Measurements from ENCODE around the gene OTC.

OTC gene

DNA sequence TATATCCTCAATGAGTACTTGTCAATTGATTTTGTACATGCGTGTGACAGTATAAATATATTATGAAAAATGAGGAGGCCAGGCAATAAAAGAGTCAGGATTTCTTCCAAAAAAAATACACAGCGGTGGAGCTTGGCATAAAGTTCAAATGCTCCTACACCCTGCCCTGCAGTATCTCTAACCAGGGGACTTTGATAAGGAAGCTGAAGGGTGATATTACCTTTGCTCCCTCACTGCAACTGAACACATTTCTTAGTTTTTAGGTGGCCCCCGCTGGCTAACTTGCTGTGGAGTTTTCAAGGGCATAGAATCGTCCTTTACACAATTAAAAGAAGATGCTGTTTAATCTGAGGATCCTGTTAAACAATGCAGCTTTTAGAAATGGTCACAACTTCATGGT is at the start of gene OTC:
Gene OTC, plus strand, starts transcription at position 243 of the 400 bp plus-strand sequence. Its CDS starts 93 bp downstream, at position 336.
- no peak for DNase-seq

DNA sequence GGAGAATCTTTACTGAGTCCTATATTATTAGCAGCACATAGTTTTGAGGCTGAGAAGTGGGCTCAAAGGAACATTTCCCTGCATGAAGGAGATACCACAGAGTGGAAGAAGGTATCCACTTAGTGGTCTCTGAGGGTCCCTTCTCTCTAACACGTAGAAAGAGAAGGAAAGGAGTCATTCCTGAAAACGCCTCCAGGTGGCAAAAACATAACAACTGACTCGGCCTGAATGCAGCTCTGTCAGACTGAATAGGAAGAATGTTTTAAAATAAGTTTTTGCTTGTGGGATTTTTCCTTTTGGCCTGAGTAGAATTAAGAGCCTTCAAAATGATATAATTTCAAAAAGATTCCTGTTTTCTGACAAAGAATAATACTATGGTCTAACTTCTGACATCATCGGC is 48.4 kb upstream of the OTC start:
- DNase-seq = no peak

DNA sequence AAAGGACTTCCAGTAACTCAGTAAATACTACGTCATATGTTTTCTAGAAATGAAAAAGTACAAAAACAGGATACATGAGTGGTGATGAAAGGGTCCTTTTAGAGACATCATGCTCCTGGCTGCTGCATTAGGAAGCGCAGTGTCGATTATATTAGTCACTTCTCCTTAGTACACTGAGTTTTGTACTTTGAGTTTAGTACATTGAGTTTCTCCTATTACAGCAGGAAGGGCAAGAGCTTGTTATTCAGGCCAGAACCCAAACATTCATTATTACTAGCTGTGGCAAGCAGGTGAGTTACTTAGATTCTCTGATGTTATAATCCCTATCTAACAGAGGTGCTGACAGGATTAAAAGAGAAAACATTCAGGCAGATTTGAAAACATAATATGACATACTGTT is 46.4 kb upstream of the OTC start:
- no peak for DNase-seq

DNA sequence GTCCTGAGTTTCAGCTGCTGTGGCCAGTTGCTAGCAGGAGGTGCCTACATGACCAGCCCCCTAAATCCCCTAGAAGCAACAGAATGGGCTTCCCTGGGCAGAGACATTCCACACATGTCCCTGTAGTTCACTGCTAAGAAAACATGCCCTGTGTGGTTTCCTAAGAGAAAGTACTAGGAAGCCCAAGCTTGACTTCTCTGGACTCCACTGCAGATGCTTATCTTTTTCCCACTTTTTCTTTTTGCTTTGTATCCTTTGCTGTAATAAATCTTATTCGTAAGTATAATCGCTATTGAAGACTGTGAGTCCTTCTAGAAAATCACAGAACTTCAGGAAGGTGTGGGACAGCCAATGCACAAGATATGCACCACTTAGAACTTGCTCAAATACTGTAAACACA is 40.7 kb upstream of the OTC start:
- DNase-seq = no peak

DNA sequence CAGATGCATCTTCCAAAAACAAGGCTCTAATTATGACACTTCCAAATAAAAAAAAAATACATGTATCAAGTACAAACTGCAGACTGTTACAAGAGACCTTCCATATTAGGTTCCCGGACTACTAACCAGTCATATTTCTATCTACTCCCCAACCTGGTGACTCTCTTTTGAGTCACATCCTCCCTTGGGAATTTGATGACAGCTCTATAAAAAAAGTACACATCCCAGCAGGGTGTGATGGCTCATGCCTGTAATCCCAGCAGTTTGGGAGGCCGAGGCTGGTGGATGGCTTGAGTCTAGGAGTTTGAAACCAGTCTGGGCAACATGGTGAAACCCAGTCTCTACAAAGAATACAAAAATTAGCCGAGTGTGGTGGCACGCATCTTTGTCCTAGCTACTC is 40.0 kb upstream of the OTC start:
- DNase-seq = no peak

DNA sequence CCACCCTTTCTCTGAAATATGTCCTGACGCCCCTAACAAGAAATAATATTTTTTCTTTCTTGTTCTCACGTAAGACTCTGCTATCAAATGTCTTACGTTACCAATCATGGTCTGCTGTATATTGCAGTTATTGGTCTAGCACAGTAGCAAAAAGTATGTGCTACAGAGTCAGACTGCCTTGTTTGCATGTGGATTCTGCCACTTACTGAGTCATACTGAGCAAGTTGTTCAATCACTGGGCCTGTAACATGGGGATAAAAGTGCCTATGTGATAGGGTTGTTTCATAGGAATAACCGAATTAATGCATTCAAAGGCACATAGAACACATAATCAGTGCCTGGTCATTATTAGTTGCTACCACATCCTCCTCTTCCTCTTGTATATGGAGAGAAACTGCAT is 39.2 kb upstream of the OTC start:
- DNase-seq = no peak

DNA sequence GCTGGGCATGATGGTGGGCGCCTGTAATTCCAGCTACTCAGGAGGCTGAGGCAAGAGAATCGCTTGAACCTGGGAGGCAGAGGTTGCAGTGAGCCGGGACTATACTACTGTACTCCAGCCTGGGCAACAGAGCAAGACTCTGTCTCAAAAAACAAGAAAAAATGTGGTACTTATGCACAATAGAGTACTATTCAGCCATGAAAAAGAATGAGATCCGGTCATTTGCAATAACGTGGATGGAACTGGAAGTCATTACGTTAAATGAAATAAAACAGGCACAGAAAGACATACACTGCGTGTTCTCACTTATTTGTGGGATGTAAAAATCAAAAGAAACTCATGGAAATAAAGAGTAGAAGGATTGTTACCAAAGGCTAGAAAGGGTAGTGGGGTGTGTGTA is 37.2 kb upstream of the OTC start:
- DNase-seq = no peak

DNA sequence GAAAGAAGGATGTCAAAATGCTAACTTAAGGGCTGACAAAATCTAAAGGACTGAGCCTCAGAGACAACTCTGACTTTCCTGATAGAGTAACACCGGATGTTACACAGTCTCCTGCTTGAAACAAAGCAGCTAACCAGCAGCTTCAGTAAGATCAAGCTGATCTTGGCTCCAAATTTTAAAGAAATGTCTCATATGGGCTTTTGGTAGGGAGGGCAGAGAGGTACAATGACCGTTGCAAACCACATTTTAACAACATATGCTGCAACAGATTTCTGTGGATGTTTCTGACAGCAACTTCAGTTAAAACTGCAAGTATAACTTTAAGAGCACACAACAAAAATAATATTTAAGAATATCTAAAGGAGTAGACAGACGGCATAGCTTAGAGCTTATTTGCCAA is 34.2 kb upstream of the OTC start:
- no peak for DNase-seq

DNA sequence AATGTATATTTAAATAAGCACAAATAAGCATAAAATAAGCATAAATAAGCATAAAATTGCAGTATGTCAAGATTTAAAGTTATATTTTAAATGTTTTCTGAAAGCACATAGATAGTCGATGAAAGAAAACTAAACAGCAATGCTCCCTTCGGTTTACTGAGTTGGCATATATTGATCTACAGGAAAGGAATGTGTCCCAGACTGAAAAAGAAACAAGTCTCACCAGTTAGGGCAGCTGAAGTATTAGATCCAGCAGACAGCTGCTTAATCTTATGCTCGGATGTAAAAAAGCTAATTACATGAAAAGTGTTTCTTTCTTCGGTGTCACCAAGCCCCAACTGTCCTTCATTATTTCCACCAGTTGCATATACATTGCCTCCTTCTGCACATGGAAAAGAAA is 33.8 kb upstream of the OTC start:
- DNase-seq = no peak

DNA sequence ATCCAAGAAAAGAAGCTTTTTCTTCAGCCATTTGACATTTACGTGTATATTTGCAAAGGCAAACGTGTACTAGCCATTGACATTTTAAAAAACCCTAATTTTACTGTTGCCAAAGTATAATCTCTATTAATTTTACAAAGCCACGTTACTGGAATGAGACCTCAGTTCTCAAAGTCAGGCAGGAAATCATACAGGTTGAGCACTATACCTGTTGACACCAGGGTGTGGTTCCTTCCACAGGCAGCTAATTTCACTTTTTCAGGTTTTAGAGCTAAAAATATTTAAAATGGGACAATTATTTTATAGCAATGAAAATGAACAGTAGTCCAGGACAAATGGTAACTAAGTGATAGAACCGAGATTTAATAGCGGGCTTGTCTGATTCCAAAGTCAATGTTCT is 31.6 kb upstream of the OTC start:
- DNase-seq = no peak

DNA sequence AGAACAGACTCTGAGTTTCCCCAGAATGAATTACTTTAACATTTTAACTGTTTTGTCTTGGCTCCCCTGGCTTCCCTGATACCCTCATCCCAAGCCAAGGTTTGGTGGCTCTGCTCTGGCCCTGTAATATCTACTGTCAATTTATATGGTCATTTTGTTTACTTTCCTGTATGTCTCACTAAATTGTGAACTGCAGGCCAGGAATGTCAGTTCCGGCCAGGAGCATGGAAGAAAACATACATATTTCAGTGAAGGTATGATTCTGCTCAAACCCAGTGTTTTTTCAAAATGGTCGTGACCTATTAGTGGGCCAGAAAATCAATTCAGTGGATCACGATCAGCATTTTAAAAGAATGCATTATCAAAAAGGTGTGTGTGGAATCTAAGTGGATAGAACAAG is 26.3 kb upstream of the OTC start:
- DNase-seq = no peak

DNA sequence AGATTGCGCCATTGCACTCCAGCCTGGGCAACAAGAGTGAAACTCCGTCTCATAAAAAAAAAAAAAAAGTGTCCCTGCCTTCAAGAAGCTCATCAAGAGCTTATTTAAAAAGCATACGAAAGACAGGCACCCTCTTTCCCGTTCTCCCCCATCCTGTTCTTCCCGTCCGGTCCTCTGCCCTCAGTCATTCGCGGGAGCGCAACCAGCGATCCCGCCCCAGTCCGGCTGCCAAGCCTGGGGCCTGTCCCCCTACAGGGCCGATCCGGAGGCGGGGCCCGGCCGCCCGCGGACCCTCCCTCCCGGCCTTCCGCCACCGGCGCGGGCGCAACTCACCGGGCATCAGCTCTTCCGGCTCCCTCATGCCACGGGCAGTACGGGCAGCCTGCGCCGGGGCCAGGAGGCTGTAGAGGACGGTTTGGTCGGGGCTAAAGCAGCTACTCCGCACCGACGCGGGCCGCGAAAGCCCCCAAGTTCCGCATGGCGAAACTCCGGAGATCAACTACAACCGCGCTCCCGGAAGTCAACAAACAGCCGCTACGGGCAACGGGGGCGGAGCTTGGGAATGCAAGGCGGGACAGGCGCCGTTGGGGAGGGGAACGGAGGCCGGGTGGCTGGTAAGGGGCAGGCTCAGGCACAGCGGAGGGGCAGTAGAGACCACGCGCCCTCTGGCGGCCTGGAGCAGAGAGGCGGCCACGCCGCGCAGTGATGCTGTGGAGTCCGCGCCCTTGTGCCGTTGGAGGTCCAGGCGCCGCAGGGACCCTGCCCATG is 25.2 kb upstream of the OTC start, which contains the start of gene RPGR:
Gene RPGR, minus strand, starts transcription at position 503 of the 768 bp plus-strand sequence. Its CDS starts 142 bp downstream, at position 361.
- DNase-seq = peak; percentile 86 to 87

DNA sequence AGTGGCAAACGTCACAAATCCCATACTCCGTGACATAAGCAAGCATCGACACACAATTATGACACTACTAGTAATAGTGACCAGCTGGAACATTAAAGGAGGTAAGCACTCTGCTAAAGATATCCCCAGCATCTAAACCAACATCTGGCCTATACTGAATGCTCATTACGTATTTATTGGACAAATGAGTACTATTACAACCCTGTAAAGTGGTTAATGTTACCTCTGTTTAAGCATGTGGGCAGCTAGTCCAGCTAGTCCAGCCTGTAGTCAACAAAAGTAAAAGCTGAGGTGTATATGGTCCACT is 24.7 kb upstream of the OTC start:
- DNase-seq = no peak

DNA sequence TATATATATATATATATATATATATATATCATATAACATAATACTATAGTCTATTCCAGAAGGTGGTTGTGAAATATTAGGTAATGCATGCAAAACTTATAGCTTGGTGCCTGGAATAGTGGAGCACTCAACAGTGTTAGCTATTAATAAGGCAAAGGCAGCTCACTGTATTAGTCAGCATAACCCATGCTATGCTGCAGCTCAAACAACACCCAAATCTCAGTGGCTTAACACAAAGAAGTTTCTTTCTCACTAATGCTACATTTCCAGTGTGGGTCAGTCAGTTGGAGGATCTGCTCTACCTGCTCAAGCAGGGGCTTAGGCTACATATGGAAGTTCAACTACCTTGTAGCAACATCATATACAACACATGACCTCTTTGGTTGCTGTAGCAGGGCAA is 19.9 kb upstream of the OTC start:
- DNase-seq = no peak

DNA sequence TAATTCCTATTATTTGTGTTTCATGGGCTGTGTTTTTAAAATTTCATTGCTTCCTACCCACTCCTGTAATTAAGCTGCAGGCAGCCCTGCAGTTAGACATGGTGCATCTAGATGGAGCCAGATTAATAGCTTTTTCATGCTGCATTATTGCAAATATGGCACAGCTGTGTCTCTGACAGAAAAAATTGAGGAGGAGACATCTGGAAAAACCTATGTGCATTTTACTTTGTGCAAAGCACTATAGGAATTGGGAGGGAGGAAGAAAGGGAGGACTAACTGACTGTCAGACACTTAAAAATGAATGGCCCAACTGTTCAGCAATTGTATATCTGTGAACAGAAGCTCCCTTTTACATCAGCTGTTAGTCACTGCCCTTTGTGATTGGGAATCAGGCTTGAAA is 17.0 kb upstream of the OTC start:
- DNase-seq = no peak

DNA sequence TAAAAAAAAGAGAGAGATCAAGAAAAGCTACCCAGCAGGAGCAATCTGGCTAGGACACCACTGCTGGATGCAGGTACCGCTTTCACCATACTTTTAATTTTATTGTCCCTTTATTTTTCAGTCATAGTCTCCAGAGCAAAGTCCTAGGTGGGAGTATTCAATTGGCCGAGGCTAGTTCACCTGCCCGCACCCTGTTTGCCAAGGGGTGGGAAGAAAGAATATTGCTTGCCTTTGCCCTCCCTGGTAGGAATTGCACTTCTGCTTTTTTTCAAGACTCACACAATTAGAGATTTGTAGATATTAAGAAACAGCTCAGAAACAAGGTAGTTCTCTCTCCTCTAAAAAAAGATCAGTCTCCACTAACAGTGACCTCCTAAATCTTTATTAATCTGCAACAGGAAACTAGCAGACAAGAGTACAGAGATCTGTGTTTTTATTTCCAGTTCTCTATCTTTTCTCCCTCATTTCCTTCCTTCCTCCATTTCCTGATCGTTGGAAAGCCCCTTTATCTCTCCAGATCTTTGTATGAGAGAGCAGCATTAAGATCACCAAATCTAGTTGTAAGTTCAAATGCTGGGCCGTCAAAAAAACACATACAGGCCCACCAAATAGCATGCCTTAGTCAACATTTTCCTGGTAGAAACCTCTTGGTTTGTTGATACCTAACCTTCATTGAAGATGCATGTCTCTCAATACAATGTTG is 15.7 kb upstream of the OTC start:
- no peak for DNase-seq

DNA sequence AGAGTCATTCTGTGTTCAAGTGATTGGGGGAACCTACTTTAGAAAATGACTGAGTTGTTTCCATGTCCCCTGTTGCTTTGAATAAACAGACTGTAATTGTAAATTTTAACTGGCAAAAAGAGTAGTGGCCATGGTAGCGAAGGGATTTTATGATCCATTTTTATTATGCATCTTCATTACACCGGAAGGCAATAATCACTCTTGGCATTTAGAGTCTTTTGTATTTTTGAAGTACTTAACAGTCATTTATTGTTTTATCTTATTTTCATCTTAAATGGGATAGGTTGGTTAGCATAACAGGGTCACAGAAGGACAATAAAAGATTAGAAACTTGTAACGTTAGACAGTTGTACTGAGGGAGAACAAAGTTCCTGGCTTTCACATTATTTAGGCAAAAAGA is 11.0 kb upstream of the OTC start:
- DNase-seq = no peak

DNA sequence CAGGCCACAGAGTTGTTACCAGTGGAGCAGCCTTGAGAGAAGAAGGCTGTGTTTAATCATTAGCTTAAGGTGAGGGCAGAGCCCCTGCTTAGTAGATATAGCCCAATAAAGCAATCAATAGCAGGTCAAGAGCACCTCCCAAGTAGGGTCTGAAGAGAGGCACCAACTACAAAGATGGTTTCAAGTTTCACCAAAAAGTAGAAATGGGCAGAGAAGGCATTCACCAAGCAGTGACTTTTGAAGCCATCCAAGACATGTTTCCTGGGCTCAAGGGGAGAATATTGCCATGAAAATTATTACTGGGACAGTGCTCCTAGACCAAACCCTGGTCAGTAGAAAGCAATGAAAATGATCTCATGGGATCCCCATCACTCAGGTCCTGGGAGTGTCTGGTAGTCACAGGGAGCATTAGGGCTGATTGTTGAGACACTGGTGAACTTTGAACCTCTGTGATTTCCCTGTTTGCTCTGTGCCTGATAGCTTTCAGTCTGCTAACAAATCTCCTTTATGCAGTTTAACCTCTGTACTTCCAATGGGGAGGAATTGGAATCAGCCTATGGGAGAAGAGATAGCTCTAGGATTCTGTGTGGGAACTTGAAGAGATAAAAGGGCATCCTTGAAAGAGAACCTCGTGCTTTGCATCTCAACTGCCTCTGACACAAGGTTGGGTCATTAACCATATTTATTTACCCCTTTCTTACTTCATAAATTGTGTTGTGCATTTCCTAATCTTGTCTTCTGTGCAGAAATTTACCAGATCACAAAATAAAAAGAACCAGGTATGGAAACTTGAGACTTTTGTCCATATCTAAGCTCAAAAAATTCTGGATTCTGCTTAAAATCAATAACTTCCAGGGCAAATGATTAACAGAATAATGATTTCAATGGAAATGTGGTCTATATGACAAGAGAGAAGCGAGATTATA is 9.3 kb upstream of the OTC start:
- no peak for DNase-seq

DNA sequence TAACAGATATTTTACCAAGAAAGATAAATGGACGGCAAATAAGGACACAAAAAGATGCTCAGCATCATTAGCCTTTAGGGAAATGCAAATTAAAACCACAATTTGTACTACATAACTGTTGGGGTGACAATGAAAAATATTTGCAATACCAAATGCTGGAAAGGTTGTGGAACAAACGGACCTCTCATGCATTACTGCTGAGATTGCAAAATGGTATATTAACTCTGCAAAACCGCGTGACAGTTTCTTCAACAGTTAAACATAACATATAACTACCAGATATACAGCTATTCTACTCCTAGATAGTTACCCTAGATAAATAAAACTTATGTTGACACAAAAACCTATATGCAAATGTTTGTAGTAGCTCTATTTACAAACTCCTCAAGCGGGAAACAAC is 6.3 kb upstream of the OTC start:
- DNase-seq = no peak

DNA sequence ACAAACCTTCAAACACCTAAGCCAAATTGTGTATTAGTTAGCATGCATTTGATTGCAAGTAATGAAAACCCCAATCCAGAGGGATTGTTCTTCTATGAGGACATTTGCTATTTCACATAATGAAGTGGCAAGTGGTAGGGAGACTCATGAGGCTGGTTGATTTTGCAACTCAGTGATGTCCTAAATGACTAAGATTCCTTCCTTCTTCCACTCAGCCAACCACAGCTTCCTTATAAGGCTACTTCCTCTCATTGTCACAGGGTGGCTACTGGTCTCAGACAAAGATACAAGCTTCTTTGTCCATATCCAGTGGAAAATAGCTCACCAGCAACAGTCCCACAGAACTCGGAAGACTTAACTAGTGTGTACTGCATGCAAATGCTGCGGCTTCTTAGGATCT is 5.3 kb upstream of the OTC start:
- no peak for DNase-seq

DNA sequence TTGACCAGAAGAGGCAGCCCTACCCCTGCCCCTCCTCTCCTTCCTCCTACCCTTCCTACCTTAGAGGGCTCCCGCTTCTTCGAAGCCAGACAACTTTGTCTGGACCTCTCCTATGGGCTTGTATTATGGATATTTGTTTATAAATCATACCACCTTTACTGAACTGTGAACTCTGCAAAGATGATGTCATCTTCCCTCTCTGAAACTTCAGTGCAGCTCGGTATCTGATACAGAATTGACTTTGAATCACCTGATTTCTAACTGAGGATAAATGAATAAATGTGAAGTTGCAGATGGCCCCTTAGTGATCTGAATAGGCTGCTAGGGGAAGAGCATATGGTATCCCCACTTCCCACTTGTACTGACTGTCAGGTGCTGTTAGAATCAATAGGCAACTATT is 1.1 kb upstream of the OTC start:
- DNase-seq = no peak

DNA sequence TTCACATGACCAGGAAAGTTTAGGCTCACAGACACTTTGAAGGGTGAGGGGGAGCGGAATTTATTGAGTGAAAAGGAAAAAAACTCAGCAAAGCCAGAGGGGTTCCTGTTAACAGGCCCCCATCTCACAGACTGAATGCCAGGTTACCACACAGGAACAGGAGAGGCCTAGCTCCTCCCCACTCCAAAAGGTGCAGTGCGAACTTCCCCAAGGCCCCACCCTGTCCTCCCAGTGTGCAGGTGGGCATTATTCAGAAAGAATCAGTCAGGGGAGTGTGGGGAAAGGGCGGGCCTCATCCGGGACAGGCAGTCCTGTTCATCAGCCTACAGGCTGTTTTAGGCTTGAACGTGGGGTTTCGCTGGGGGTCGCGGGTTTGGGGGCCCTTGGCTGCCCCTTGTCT is 4.0 kb downstream of the OTC start:
- DNase-seq = no peak

DNA sequence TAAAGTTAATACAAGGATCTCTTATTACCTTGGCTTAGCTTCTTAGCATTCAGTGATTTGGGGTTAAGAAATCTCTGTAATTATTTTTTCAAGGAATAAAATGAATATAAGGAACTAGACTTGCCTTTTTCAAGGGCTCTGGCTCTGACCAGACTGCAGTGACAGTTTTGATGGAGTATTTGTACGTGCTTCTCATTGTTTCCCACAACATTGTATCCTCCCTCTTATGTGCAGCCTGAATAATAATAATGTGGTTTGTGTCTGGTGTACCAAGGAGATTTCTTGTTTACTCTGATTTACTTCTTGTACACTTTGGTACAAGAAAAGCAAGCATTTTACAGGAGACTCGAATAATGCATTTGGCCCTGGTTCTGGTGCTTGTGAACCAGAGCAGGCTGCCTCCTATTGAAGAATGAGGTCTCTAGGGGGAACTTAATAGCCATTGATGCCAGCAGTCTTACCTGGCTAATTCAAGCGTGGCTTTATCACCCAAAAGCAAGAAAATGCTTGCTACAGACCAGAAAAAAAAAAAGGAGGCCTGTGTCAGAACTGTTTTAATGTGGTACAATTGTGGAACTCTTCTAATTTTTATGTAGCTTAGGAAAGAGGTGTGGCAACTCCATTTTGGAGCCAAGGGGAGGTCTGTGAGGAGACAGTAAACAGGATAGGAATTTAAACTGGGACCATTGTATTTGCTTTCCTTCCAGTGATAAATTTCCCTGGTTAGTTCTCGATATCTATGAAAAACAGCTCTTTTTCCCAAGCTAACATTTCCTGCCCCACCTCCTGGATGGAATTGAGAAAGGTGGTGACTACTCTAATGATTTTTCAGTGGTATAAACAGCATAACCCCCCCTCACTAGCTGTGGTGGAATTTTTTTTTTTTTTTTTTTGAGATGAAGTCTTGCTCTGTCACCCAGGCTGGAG is 5.6 kb downstream of the OTC start:
- no peak for DNase-seq
